DOHH2 (cell line): ENCODE data around the gene SLAMF1.

Source experiments
- H3F3A ChIP-seq: fragments of 200-600 bp; sonication (generic), shearing (Covaris generic); 2 replicates; pipeline ENCODE4 v1.6.0; 2016; ENCODE audit warnings: antibody characterized with exemption, mild to moderate bottlenecking; ENCODE audit not compliant: control insufficient read depth, insufficient read depth
- H3K27ac ChIP-seq: fragments of 200-600 bp; sonication (generic); 2 replicates; pipeline ENCODE4 v1.5.1; 2014; ENCODE audit warnings: low read depth, mild to moderate bottlenecking, low read length, moderate library complexity
- H3K27me3 ChIP-seq: fragments of 200-600 bp; sonication (generic); 2 replicates; pipeline ENCODE4 v1.6.1; 2014; ENCODE audit warnings: mild to moderate bottlenecking, low read length, mixed read lengths; ENCODE audit not compliant: control insufficient read depth
- H3K36me3 ChIP-seq: fragments of 200-600 bp; sonication (generic); 2 replicates; pipeline ENCODE4 v1.6.1; 2014; ENCODE audit warnings: mild to moderate bottlenecking, low read length, moderate library complexity, mixed read lengths; ENCODE audit not compliant: control insufficient read depth
- H3K4me1 ChIP-seq: fragments of 200-600 bp; sonication (generic); 2 replicates; pipeline ENCODE4 v1.6.1; 2014; ENCODE audit warnings: mild to moderate bottlenecking, low read length, mixed read lengths; ENCODE audit not compliant: control insufficient read depth
- H3K4me2 ChIP-seq: fragments of 200-600 bp; sonication (generic); 2 replicates; pipeline ENCODE4 v1.6.0; 2014; ENCODE audit warnings: mild to moderate bottlenecking, low read length, moderate library complexity
- H3K4me3 ChIP-seq: fragments of 200-600 bp; sonication (generic); 2 replicates; pipeline ENCODE4 v1.5.1; 2014; ENCODE audit warnings: mild to moderate bottlenecking, low read length, mixed read lengths
- H3K79me2 ChIP-seq: fragments of 200-600 bp; sonication (generic); 2 replicates; pipeline ENCODE4 v1.6.1; 2014; ENCODE audit warnings: mild to moderate bottlenecking, low read length, mixed read lengths; ENCODE audit not compliant: control insufficient read depth
- H3K9me2 ChIP-seq: fragments of 200-600 bp; sonication (generic); replicated peaks from 2 replicates; pipeline ENCODE4 v1.6.1; 2014; ENCODE audit warnings: mild to moderate bottlenecking, low read length, mixed read lengths; ENCODE audit not compliant: control insufficient read depth
- H3K9me3 ChIP-seq: fragments of 200-600 bp; sonication (generic); 2 replicates; pipeline ENCODE4 v1.6.1; 2014; ENCODE audit warnings: antibody characterized with exemption, low read length, mixed read lengths; ENCODE audit not compliant: control insufficient read depth, insufficient read depth
- H4K20me1 ChIP-seq: fragments of 200-600 bp; sonication (generic); 2 replicates; pipeline ENCODE4 v1.6.0; 2014; ENCODE audit warnings: low read depth, mild to moderate bottlenecking, antibody characterized with exemption, low read length, moderate library complexity; ENCODE audit not compliant: control insufficient read depth, insufficient read depth
- EZH2phosphoT487 ChIP-seq: fragments of 200-600 bp; sonication (generic); IDR thresholded peaks from 2 replicates; pipeline ENCODE4 v1.6.1; 2017; ENCODE audit warnings: borderline replicate concordance, mild to moderate bottlenecking, antibody characterized with exemption, low read length, moderate library complexity, mixed read lengths
- TF ChIP-seq, protein P1 (sequence below): fragments of 200-600 bp; sonication (generic); IDR thresholded peaks from one replicate; pipeline ENCODE4 v1.5.1; 2014; ENCODE audit warnings: antibody characterized with exemption, mild to moderate bottlenecking, low read depth, low read length; ENCODE audit not compliant: poor library complexity, severe bottlenecking

SLAMF1 gene

DNA sequence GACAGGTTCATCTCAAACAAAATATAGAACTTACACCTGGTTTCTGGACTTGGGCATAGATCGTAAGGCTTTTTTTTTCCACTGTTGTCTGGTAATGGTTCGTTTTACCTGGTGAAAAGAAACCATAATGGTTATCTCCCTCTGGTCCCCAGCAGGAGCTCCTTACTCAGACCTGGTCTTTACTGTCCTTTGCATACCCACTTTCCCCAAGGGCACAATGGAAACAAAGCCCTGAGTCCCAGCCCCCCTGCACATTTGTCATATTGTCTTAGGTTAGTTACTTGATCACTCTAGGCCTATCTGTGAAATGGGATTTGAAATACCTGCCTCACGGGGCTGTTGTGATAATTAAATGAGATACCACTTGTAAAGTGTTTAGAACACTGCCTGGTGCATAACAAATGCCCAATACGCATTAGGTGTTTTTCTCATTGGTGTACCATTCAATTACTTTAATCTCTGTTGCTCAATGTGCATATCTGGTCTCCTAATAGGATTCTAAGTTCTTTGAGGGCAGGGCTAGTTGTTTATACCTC, 27.0 kb downstream of the SLAMF1 start:
- no peak overlapping the region for H3K4me3 ChIP-seq
- no peaks in the 10 kb centered on the region for H3K36me3 ChIP-seq

DNA sequence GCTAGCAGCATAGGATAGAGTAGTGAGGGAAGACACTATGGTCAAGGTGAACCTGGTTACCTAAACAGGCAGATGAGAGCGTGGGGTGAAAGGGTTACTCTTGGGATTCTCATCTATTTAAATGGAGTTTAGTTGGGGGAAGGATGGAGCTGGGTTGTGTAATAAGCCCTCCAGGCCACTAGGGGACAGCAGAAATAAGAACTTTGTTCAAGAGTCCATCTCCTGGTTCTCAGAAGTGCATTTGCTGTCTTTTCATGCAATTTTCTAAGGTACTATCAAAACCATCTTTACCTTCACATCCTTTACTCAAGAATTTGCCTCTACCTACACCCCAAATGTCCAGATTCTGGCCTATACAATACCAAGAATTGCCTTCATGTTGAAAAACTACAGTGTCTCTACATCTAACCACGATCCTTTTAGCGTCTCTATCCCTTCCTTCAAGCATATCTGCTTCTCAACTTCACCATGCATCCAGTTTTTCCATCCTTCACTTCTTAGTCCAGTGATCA, 28.0 kb downstream of the SLAMF1 start:
- Histone ChIP-seq H3K27ac (no peak overlapping the region), H3K4me3 (no peak overlapping the region), H3K4me1 (peaks cover 31% of the 10 kb centered on the region), H3K9me3 (no peaks in the 10 kb centered on the region), H3K4me2 (no peak overlapping the region), H3F3A (peaks cover 4% of the 10 kb centered on the region; the same call in 1 of the 2 replicates), H4K20me1 (no peaks in the 10 kb centered on the region), H3K27me3 (peaks cover 10% of the 10 kb centered on the region), H3K36me3 (no peaks in the 10 kb centered on the region), H3K9me2 (no peaks in the 10 kb centered on the region), H3K79me2 (no peaks in the 10 kb centered on the region)
- TF ChIP-seq, protein P1, sequence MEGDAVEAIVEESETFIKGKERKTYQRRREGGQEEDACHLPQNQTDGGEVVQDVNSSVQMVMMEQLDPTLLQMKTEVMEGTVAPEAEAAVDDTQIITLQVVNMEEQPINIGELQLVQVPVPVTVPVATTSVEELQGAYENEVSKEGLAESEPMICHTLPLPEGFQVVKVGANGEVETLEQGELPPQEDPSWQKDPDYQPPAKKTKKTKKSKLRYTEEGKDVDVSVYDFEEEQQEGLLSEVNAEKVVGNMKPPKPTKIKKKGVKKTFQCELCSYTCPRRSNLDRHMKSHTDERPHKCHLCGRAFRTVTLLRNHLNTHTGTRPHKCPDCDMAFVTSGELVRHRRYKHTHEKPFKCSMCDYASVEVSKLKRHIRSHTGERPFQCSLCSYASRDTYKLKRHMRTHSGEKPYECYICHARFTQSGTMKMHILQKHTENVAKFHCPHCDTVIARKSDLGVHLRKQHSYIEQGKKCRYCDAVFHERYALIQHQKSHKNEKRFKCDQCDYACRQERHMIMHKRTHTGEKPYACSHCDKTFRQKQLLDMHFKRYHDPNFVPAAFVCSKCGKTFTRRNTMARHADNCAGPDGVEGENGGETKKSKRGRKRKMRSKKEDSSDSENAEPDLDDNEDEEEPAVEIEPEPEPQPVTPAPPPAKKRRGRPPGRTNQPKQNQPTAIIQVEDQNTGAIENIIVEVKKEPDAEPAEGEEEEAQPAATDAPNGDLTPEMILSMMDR: peak; percentile 83
- no peak for TF ChIP-seq EZH2phosphoT487

More for the DNA sequence above, 27.0 kb downstream of the SLAMF1 start:
- H3K27ac ChIP-seq: no peak overlapping the region
- TF ChIP-seq EZH2phosphoT487: no peak
- TF ChIP-seq, protein P1: no peak
- peaks cover 40% of the 10 kb centered on the region for H3K4me1 ChIP-seq
- H3K9me2 ChIP-seq: no peaks in the 10 kb centered on the region
- no peak overlapping the region for H3K4me2 ChIP-seq
- no peaks in the 10 kb centered on the region for H4K20me1 ChIP-seq
- peaks cover 10% of the 10 kb centered on the region for H3K27me3 ChIP-seq
- H3K79me2 ChIP-seq: no peaks in the 10 kb centered on the region
- H3F3A ChIP-seq: peaks cover 6% of the 10 kb centered on the region
- H3K9me3 ChIP-seq: no peaks in the 10 kb centered on the region

DNA sequence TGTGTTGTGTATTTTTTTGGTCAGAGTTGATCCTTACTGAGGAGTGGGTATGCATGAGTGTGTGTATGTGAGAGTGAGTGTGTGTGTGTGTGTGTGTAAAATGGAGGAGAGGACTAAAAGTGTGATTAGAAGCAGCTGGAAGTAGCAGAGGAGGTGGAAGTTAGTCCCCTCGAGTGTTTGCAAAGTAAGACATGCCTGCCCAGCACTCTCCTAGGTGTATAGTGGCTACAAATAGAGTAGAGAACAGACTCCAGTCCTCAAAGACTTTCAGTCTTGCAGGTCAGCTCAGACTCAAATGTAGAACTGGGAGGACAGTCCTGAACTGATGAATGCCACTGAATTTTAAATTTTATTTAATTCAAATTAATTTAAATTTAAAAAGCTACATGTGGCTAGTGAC, 28.5 kb downstream of the SLAMF1 start:
- Histone ChIP-seq H4K20me1 (no peaks in the 10 kb centered on the region), H3K36me3 (no peaks in the 10 kb centered on the region), H3K79me2 (no peaks in the 10 kb centered on the region), H3K9me2 (no peaks in the 10 kb centered on the region), H3F3A (no peaks in the 10 kb centered on the region), H3K9me3 (no peaks in the 10 kb centered on the region), H3K4me3 (no peak overlapping the region), H3K27ac (no peak overlapping the region), H3K4me2 (no peak overlapping the region), H3K4me1 (peaks cover 26% of the 10 kb centered on the region), H3K27me3 (peaks cover 10% of the 10 kb centered on the region)
- TF ChIP-seq EZH2phosphoT487: no peak
- TF ChIP-seq, protein P1: no peak
